Stimulated activated CD4-positive, alpha-beta T cell treated with anti-CD3 and anti-CD28 coated beads, Interleukin-1b, Interleukin-23, amount 100 ng/mL, for 4 hours (primary cell): ENCODE measurements around the gene STKLD1.
"Not testable (repeated sequence)": the region's sequence is repeated elsewhere in the genome, so short reads cannot be mapped to it uniquely, and the experiment has no call there.

Experiments used
- DNase-seq, 2 donors: peaks; one replicate each; pipeline ENCODE4 v3.0.0-alpha.2; 2020; ENCODE audit warnings: low read depth in 2 of 2

STKLD1 gene

GRCh38 chr9:133443982-133444381 is 67.8 kb downstream of the STKLD1 start:
- DNase-seq = no peak

- DNase-seq = no peak
Observed at GRCh38 chr9:133445293-133445969, 69.3 kb downstream of the STKLD1 start.

DNA sequence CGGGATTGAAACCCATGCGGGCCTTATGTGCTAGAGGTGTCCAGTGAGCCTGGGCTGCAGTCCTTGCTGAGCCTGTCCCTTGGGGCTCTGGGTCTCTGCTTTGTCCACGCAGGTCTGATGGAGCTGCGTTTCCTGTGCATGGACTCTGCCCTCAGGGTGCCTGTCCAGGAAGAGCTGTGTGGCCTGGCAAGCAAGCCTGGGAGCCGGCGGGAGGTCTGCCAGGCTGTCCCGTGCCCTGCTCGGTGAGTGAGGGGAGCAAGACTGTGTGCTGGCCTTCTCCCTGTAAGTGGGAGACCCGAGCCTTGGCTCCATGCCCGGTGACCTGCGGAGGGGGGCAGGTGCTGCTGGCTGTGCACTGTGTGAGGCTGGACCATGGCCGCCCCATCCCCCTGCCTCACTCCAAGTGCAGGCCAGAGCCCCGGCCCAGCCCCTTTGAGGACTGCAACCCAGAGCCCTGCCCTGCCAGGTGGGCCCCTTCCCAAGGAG is 72.4 kb downstream of the STKLD1 start:
- DNase-seq = no peak

DNA sequence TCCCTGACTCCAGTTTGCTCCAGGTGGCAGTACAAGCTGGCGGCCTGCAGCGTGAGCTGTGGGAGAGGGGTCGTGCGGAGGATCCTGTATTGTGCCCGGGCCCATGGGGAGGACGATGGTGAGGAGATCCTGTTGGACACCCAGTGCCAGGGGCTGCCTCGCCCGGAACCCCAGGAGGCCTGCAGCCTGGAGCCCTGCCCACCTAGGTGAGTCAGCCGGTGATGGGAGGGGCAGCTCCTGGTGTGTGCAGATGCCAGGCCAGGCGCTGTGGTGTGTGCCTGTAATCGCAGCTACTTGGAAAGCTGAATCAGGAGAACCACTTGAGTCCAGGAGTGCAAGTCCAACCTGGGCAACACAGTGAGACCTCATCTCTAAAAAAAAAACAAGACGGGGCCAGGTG is 73.6 kb downstream of the STKLD1 start:
- DNase-seq = no peak

DNA sequence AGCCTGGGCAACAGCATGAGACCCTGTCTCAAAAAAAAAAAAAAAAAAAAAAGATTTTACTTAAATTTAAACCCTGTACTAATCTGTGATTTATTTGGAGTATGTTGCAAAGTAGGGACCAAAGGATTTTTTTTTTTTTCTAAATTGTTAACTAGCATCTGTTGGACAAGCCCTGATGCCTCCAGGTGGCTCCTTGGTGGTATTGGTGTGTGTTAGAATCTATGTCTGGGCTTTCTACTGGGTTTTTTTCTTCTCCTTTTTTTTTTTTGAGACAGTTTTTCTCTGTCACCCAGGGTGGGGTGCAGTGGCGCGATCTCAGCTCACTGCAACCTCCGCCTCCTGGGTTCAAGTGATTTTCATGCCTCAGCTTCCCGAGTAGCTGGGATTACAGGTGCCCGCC is 75.7 kb downstream of the STKLD1 start:
- not testable (repeated sequence) for DNase-seq

GRCh38 chr9:133452562-133452961 is 76.4 kb downstream of the STKLD1 start:
- DNase-seq = no peak

DNA sequence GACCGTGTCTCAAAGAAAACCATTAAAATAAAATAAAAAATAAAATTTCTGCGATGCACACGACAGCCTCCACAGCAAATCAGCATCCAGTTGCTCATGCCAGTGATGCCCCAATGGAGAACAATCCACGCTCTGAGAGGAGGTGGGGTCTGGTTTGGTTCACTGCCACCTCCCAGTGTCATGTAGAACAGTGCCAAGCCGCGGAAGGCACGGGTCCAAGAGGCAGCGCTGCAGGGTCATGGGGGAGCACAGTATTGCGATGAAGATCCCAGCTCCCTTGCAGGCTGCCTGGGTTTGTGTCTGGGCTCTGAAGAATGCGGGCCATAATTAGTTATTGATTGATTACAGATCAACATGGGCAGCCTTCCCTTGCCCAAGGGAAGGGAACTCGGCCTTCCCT is 77.5 kb downstream of the STKLD1 start:
- DNase-seq = no peak

DNA sequence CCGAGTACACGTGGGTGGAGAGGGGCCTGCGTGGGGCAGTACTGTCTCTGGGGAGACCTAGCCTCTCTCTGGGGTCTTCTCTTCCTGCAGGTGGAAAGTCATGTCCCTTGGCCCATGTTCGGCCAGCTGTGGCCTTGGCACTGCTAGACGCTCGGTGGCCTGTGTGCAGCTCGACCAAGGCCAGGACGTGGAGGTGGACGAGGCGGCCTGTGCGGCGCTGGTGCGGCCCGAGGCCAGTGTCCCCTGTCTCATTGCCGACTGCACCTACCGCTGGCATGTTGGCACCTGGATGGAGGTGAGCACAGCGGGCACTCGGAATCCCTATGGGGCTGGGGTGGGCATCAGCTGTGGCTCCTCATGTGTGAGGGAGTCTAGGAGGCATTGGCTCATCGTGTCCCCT is 78.2 kb downstream of the STKLD1 start:
- no peak for DNase-seq

- no peak for DNase-seq
Observed at GRCh38 chr9:133454943-133455673, 78.9 kb downstream of the STKLD1 start.
